ENCODE measurements around the gene CCDC171. TPM values are rescaled to one million over a fixed set of nuclear protein-coding genes. Genes with fewer than 3 reads are reported as not detected.

The CCDC171 gene
- total and polyA plus RNA-seq, 2 of the 13 experiments (the other 11 are each of a cell fraction or from before 2014, with no cell fraction given), result 0.95 to 2.5 TPM

GRCh38 chr9:15510789-15511575, 41.9 kb upstream of the CCDC171 start, which contains the start of gene PSIP1 (continued):
- TF ChIP-seq REST (IDR thresholded peaks at IDR 0.05; ENCODE audit: borderline replicate concordance in 1 of 2, low read depth in 1 of 2, low read length in 2 of 2) (peak in 1 of 2 experiments; percentile 58; a peak in 1 of 4 replicates), ZNF30 (CRISPR knock-in tag; IDR thresholded peaks at IDR 0.05) (0 out of 2 replicates have a peak, but pooled peaks have one; percentile 43), ZFP37 (CRISPR knock-in tag; IDR thresholded peaks at IDR 0.05; ENCODE audit: borderline replicate concordance) (no peak), ZFY (CRISPR knock-in tag; IDR thresholded peaks at IDR 0.05) (peak; percentile 75), ZNF501 (CRISPR knock-in tag; IDR thresholded peaks at IDR 0.05) (peak; percentile 91), KLF15 (CRISPR knock-in tag; IDR thresholded peaks at IDR 0.05; ENCODE audit: borderline replicate concordance) (peak; percentile 59; the same call in 1 of the 2 replicates), NRL (CRISPR knock-in tag; IDR thresholded peaks at IDR 0.05; ENCODE audit: borderline replicate concordance) (0 out of 2 replicates have a peak, but pooled peaks have one; percentile 49), MAFF (IDR thresholded peaks at IDR 0.05; ENCODE audit: low read depth, low read length) (no peak), CCDC6 (CRISPR knock-in tag; IDR thresholded peaks at IDR 0.05) (peak; percentile 71; the same call in 1 of the 2 replicates), NFIB (CRISPR knock-in tag; IDR thresholded peaks at IDR 0.05; ENCODE audit: borderline replicate concordance) (no peak), ZNF724P (CRISPR knock-in tag; IDR thresholded peaks at IDR 0.05; ENCODE audit: borderline replicate concordance) (peak; percentile 81; the same call in 1 of the 2 replicates), E2F1 (CRISPR knock-in tag; IDR thresholded peaks at IDR 0.05) (peak; percentile 92), ZBTB33 (CRISPR knock-in tag; IDR thresholded peaks at IDR 0.05) (no peak), GABPA (IDR thresholded peaks at IDR 0.05; ENCODE audit: low read depth, low read length) (no peak), GABPA (CRISPR knock-in tag; IDR thresholded peaks at IDR 0.05; ENCODE audit: low read depth) (peak; percentile 25; the same call in 1 of the 2 replicates), ZFP1 (CRISPR knock-in tag; IDR thresholded peaks at IDR 0.05) (no peak), ZNF766 (CRISPR knock-in tag; IDR thresholded peaks at IDR 0.05; ENCODE audit: borderline replicate concordance) (0 out of 2 replicates have a peak, but pooled peaks have one; percentile 48), PLSCR1 (CRISPR knock-in tag; IDR thresholded peaks at IDR 0.05; ENCODE audit: borderline replicate concordance) (no peak), ZNF382 (CRISPR knock-in tag; IDR thresholded peaks at IDR 0.05; ENCODE audit: borderline replicate concordance) (no peak), NR2F2 (IDR thresholded peaks at IDR 0.05; ENCODE audit: borderline replicate concordance, low read depth) (0 out of 2 replicates have a peak, but pooled peaks have one; percentile 26)

All from HepG2 (cell line).